ENCODE data around the gene KCNV2.

GRCh38 chr9:2679011-2679410 is 38.3 kb upstream of the KCNV2 start:
- TF ChIP-seq ATF7-NPFF (CRISPR knock-in tag; IDR thresholded peaks at IDR 0.05; ENCODE audit: low read depth) (no peak), POLR2A (IDR thresholded peaks at IDR 0.05; ENCODE audit: insufficient read depth in 1 of 2, low read depth in 2 of 2, low read length in 2 of 2) (no peak), KDM1A (CRISPR knock-in tag; IDR thresholded peaks at IDR 0.05) (no peak), GABPA (IDR thresholded peaks at IDR 0.05; ENCODE audit: low read depth, low read length) (no peak), GABPA (CRISPR knock-in tag; IDR thresholded peaks at IDR 0.05; ENCODE audit: low read depth) (no peak), MNT (IDR thresholded peaks at IDR 0.05) (no peak), CTCF (CRISPR knock-in tag; IDR thresholded peaks at IDR 0.05) (no peak), ARNT (IDR thresholded peaks at IDR 0.05) (no peak)
